Lower leg skin (tissue), 4 donors: ENCODE measurements around the gene MAT1A. TPM values are rescaled to one million over a fixed set of nuclear protein-coding genes. Genes with fewer than 3 reads are reported as not detected.
"Not testable (repeated sequence)": the region's sequence is repeated elsewhere in the genome, so short reads cannot be mapped to it uniquely, and the experiment has no call there.

Source experiments
- DNase-seq, 2 donors: peaks; one replicate each; pipeline ENCODE4 v3.0.0-alpha.2; 2019; ENCODE audit warnings: low spot score in 2 of 2
- H3K4me3 ChIP-seq: fragments of 200-600 bp; sonication (generic); 2 replicates; pipeline ENCODE4 v1.5.1; 2017; ENCODE audit warnings: mild to moderate bottlenecking, low read depth; ENCODE audit not compliant: poor library complexity, severe bottlenecking
- POLR2A ChIP-seq, 2 donors: fragments of 450-650 bp; IDR thresholded peaks; one replicate each; pipeline ENCODE4 v1.6.1; 2016 to 2017; ENCODE audit warnings: antibody characterized with exemption in 2 of 2, mild to moderate bottlenecking in 1 of 2, moderate library complexity in 1 of 2
- WGBS, 2 donors: methylation state at CpG; one replicate each; pipeline ENCODE4 v1.1.5; 2018; 5-methylcytosine and 5-hydroxymethylcytosine counted together
- intact Hi-C: fragments of 100-400 bp; cut with DNase I; formaldehyde crosslinking; loops from one replicate; pipeline ENCODE4 v1.15.0; 2023; ENCODE audit warnings: low total_unique reads
- total RNA-seq, 4 donors: library from RNA; depleted of rRNA; stranded (reverse); fragments of >200 nt; gene quantifications; one replicate each; pipeline ENCODE4 v1.1.0, GENCODE V29; 2016
- TF ChIP-seq, protein P1 (sequence below), 3 donors: fragments of 450-650 bp; IDR thresholded peaks; one replicate each; pipeline ENCODE4 v1.5.1; 2016; ENCODE audit warnings: antibody characterized with exemption in 3 of 3, mild to moderate bottlenecking in 3 of 3, moderate library complexity in 2 of 3

MAT1A gene
- total RNA-seq, 4 donors from 2014 or later = 4.6 to 12.1 (median 6.6) TPM

GRCh38 chr10:80261316-80262030 lies 28.0 kb downstream of the MAT1A start:
- TF ChIP-seq POLR2A (IDR thresholded peaks at IDR 0.05) = no peak
- TF ChIP-seq, protein P1, sequence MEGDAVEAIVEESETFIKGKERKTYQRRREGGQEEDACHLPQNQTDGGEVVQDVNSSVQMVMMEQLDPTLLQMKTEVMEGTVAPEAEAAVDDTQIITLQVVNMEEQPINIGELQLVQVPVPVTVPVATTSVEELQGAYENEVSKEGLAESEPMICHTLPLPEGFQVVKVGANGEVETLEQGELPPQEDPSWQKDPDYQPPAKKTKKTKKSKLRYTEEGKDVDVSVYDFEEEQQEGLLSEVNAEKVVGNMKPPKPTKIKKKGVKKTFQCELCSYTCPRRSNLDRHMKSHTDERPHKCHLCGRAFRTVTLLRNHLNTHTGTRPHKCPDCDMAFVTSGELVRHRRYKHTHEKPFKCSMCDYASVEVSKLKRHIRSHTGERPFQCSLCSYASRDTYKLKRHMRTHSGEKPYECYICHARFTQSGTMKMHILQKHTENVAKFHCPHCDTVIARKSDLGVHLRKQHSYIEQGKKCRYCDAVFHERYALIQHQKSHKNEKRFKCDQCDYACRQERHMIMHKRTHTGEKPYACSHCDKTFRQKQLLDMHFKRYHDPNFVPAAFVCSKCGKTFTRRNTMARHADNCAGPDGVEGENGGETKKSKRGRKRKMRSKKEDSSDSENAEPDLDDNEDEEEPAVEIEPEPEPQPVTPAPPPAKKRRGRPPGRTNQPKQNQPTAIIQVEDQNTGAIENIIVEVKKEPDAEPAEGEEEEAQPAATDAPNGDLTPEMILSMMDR (IDR thresholded peaks at IDR 0.05) = no peak
- intact Hi-C loops = no loop called here
- DNase-seq = no peak
- H3K4me3 ChIP-seq = no peak overlapping the region
- 85 to 93% methylated on average over 3 to 4 of the region's 6 CpGs for WGBS, 2 donors

DNA sequence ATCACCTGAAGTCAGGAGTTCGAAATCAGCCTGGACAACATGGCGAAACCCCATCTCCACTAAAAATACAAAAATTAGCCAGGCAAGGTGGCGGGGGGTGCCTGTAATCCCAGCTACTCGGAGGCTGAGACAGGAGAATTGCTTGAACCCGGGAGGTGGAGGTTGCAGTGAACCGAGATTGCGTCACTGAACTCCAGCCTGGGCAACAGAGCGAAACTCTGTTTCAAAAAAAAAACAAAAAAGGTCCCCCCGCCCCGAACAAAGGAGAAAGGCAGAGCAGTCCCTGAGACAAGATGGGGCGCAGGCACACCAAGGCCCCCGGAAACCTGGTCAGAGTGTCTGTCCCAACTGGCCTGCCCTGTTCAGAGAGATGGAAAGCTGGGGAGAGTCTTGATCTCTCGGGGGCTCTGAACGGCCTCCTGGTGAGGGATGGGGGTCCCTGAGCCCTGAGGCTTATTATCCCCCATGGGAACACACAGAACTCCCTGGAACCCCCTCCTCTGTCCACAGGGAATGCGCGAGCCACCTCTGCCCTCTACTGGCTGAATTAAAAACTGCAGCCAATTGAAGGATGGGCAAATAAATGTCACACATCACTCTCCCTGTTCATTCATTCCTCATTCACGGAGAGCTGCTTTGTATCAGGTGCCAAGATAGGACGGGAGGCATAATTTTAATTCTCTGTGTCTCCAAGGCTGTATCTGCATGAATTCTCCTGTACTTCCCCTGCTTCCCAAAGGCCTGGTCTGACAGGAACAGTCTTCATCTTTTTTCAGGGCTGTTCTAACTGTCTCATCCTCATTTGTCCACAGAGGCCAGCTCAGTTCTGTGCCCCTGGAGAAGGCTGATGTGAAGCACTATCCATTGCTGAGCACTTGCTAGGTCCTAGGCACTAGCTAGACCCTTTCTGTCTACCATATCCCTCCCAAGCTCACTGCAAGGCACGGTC lies 28.9 kb downstream of the MAT1A start:
- WGBS, 2 donors = 51 to 61% methylated on average over 19 of the region's 19 CpGs
- TF ChIP-seq, protein P1 (IDR thresholded peaks at IDR 0.05) = peak in 1 of 3 donors; percentile 34
- no peak for TF ChIP-seq POLR2A (IDR thresholded peaks at IDR 0.05)
- no peak overlapping the region for H3K4me3 ChIP-seq
- DNase-seq = no peak
- intact Hi-C loops = no loop called here

DNA sequence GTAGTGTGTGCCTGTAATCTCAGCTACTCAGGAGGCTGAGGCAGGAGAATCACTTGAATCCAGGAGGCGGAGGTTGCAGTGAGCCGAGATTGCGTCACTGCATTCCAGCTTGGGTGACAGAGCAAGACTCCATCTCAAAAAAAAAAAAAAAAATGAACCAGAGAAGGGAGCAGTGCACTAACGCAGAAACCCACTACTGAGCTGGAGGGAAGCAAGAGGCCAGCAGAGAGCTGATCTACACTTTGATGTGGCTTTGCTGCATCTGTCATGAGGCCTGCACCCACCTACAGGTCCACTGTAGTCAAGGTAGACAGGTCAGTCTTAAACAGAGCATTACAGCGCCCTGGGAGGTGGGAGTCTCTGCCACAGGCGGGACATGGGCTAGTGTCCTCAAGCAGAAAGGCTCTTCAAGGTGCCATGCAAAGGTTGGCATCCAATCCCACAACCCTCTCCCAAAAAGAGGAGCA lies 30.0 kb downstream of the MAT1A start:
- 89 to 90% methylated on average over 6 of the region's 6 CpGs for WGBS, 2 donors
- no peak for TF ChIP-seq POLR2A (IDR thresholded peaks at IDR 0.05)
- TF ChIP-seq, protein P1 (IDR thresholded peaks at IDR 0.05) = no peak

GRCh38 chr10:80256798-80257197 lies 32.7 kb downstream of the MAT1A start:
- H3K4me3 ChIP-seq, intact Hi-C loops, DNase-seq: not testable (repeated sequence)
- 49 to 50% methylated on average over 4 of the region's 4 CpGs for WGBS, 2 donors

More for the DNA sequence above, 30.0 kb downstream of the MAT1A start:
- intact Hi-C loops = no loop called here
- DNase-seq = no peak
- H3K4me3 ChIP-seq = no peak overlapping the region

- H3K4me3 ChIP-seq, DNase-seq, intact Hi-C loops: not testable (repeated sequence)
- WGBS, 2 donors = no CpG with 5 or more reads among the region's 2 CpGs
These were observed 34.7 kb downstream of the MAT1A start for GRCh38 chr10:80254726-80255125.

DNA sequence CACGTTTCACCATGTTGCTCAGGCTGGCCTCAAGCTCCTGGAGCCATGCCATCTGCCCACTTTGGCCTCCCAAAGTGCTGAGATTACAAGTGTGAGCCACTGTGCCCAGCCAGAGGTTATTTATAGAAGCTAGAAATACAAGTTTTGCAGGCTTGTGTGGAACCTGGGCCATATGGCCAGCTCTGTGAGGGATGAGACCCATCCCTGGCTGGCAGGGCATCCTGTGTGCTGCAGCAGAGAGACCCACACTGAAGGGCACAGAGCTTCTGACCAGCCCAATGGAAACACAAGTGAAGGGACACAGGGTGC lies 35.5 kb downstream of the MAT1A start:
- DNase-seq, H3K4me3 ChIP-seq, intact Hi-C loops: not testable (repeated sequence)
- 39 to 43% methylated on average over 1 of the region's 1 CpG for WGBS, 2 donors

GRCh38 chr10:80253266-80253962 lies 36.0 kb downstream of the MAT1A start:
- no peak for TF ChIP-seq POLR2A (IDR thresholded peaks at IDR 0.05)
- TF ChIP-seq, protein P1 (IDR thresholded peaks at IDR 0.05) = no peak
- DNase-seq = no peak
- 75 to 83% methylated on average over 5 of the region's 5 CpGs for WGBS, 2 donors
- intact Hi-C loops = no loop called here
- no peak overlapping the region for H3K4me3 ChIP-seq
